Measurements from ENCODE around the gene CLUH. TPM values are rescaled to one million over a fixed set of nuclear protein-coding genes. Genes with fewer than 3 reads are reported as not detected.
"Not testable (repeated sequence)": the region's sequence is repeated elsewhere in the genome, so short reads cannot be mapped to it uniquely, and the experiment has no call there.

The CLUH gene
- polyA plus RNA-seq, 1 of the 3 experiments (the other 2 are of a cell fraction), result 32.2 TPM

- WGBS (ENCODE audit: low lambda C conversion rate), result 97% methylated on average over 1 of the region's 1 CpG
- H3K4me2 ChIP-seq; H3K4me1 ChIP-seq (ENCODE audit: control insufficient read depth in 1 of 2, insufficient read depth in 2 of 2, low read depth in 1 of 2, low read length in 1 of 2); DNase-seq; H3K9me2 ChIP-seq; H3K9me3 ChIP-seq; POLR2A ChIA-PET; H3K27me3 ChIP-seq (ENCODE audit: insufficient read depth); CTCF ChIA-PET; H3K4me3 ChIP-seq (ENCODE audit: low read depth in 2 of 2, low read length in 1 of 2); H2AFZ ChIP-seq (ENCODE audit: low read depth); H3K27ac ChIP-seq (ENCODE audit: low read depth in 2 of 2, low read length in 1 of 2); H3K9ac ChIP-seq: not testable (repeated sequence)
- H4K20me1 ChIP-seq (ENCODE audit: insufficient read depth), result peaks cover 35% of the 10 kb centered on the region
- peaks cover 56 to 85% of the 10 kb centered on the region in 2 experiments for H3K36me3 ChIP-seq (replicated peaks in 1 of 2; ENCODE audit: control insufficient read depth in 1 of 2, insufficient read depth in 2 of 2, low read length in 1 of 2)
- peaks cover 29% of the 10 kb centered on the region for H3F3A ChIP-seq (replicated peaks; ENCODE audit: insufficient read depth)
- H3K79me2 ChIP-seq (ENCODE audit: insufficient read depth), result peaks cover 46% of the 10 kb centered on the region
These were observed 32.3 kb downstream of the CLUH start for GRCh38 chr17:2679247-2679646.

- no peak for DNase-seq
- peaks cover 38% of the 10 kb centered on the region for H4K20me1 ChIP-seq (ENCODE audit: insufficient read depth)
- WGBS (ENCODE audit: low lambda C conversion rate), result 97% methylated on average over 5 of the region's 5 CpGs
- H3K9me2 ChIP-seq, result no peaks in the 10 kb centered on the region
- H3K4me2 ChIP-seq, result no peak overlapping the region
- ChIA-PET CTCF (no interaction called here), POLR2A (no interaction called here)
- H3K9me3 ChIP-seq, result no peaks in the 10 kb centered on the region
- peaks cover 76% of the 10 kb centered on the region for H3K79me2 ChIP-seq (ENCODE audit: insufficient read depth)
- H3K27me3 ChIP-seq (ENCODE audit: insufficient read depth), result no peaks in the 10 kb centered on the region
- H3K36me3 ChIP-seq (replicated peaks in 1 of 2; ENCODE audit: control insufficient read depth in 1 of 2, insufficient read depth in 2 of 2, low read length in 1 of 2), result peaks cover 46 to 87% of the 10 kb centered on the region in 2 experiments
- peaks cover 41% of the 10 kb centered on the region for H3F3A ChIP-seq (replicated peaks; ENCODE audit: insufficient read depth)
- H3K4me3 ChIP-seq (ENCODE audit: low read depth in 2 of 2, low read length in 1 of 2), result no peak overlapping the region
- no peaks in the 10 kb centered on the region for H3K4me1 ChIP-seq (ENCODE audit: control insufficient read depth in 1 of 2, insufficient read depth in 2 of 2, low read depth in 1 of 2, low read length in 1 of 2)
- no peak for TF ChIP-seq EP300 (IDR thresholded peaks at IDR 0.05; ENCODE audit: borderline replicate concordance in 1 of 2, low read depth in 1 of 2, low read length in 1 of 2)
- no peak for TF ChIP-seq FOXM1 (IDR thresholded peaks at IDR 0.05; ENCODE audit: low read depth)
- no peak for TF ChIP-seq ELF1 (IDR thresholded peaks at IDR 0.05)
- TF ChIP-seq POLR2AphosphoS5 (IDR thresholded peaks at IDR 0.05; ENCODE audit: low read depth, low read length), result no peak
- TF ChIP-seq SIN3A (IDR thresholded peaks at IDR 0.05; ENCODE audit: borderline replicate concordance, low read depth, low read length), result no peak
- no peak for TF ChIP-seq EZH2phosphoT487 (IDR thresholded peaks at IDR 0.05; ENCODE audit: borderline replicate concordance, low read depth)
- no peak for TF ChIP-seq GATA2 (CRISPR knock-in tag; IDR thresholded peaks at IDR 0.05)
- no peak for TF ChIP-seq MXI1 (IDR thresholded peaks at IDR 0.05; ENCODE audit: low read depth, low read length)
- no peak for TF ChIP-seq RCOR1 (IDR thresholded peaks at IDR 0.05; ENCODE audit: low read length)
- no peak for TF ChIP-seq CHD2 (IDR thresholded peaks at IDR 0.05; ENCODE audit: low read length, partially characterized antibody)
- TF ChIP-seq FOXJ3 (CRISPR knock-in tag; IDR thresholded peaks at IDR 0.05), result no peak
- no peak overlapping the region for H3K9ac ChIP-seq
- no peak overlapping the region for H3K27ac ChIP-seq (ENCODE audit: low read depth in 2 of 2, low read length in 1 of 2)
- H2AFZ ChIP-seq (ENCODE audit: low read depth), result no peak overlapping the region
These were observed 39.5 kb downstream of the CLUH start for GRCh38 chr17:2672026-2672425.

- H3F3A ChIP-seq (replicated peaks; ENCODE audit: insufficient read depth); H3K27me3 ChIP-seq (ENCODE audit: insufficient read depth); H2AFZ ChIP-seq (ENCODE audit: low read depth); H3K4me3 ChIP-seq (ENCODE audit: low read depth in 2 of 2, low read length in 1 of 2); CTCF ChIA-PET; H3K4me2 ChIP-seq; POLR2A ChIA-PET; H3K27ac ChIP-seq (ENCODE audit: low read depth in 2 of 2, low read length in 1 of 2); DNase-seq; H3K4me1 ChIP-seq (ENCODE audit: control insufficient read depth in 1 of 2, insufficient read depth in 2 of 2, low read depth in 1 of 2, low read length in 1 of 2); H3K9me3 ChIP-seq; H3K9ac ChIP-seq; H3K9me2 ChIP-seq: not testable (repeated sequence)
- Histone ChIP-seq H3K79me2 (ENCODE audit: insufficient read depth) (peaks cover 100% of the 10 kb centered on the region), H4K20me1 (ENCODE audit: insufficient read depth) (peaks cover 100% of the 10 kb centered on the region), H3K36me3 (replicated peaks in 1 of 2; ENCODE audit: control insufficient read depth in 1 of 2, insufficient read depth in 2 of 2, low read length in 1 of 2) (peaks cover 0 to 18% of the 10 kb centered on the region in 2 experiments)
- 95% methylated on average over 4 of the region's 4 CpGs for WGBS (ENCODE audit: low lambda C conversion rate)
These were observed 51.2 kb downstream of the CLUH start for GRCh38 chr17:2660410-2660809.

Measured in SK-N-SH (cell line).